Mesendoderm (in vitro differentiated cells): Measurements from ENCODE around the gene C2CD2L.

Source experiments
- DNase-seq: peaks from one replicate; pipeline ENCODE4 v3.0.0; 2013
- H2AK5ac ChIP-seq: 2 replicates; pipeline ENCODE4 v1.6.1; 2013; ENCODE audit warnings: low read length, inconsistent platforms
- H2BK120ac ChIP-seq: 2 replicates; pipeline ENCODE4 v1.6.1; 2013; ENCODE audit warnings: low read depth, mild to moderate bottlenecking, low read length, moderate library complexity, mixed read lengths
- H2BK15ac ChIP-seq: replicated peaks from 2 replicates; pipeline ENCODE4 v1.6.1; 2013; ENCODE audit warnings: low read depth, mild to moderate bottlenecking, moderate library complexity
- H2BK5ac ChIP-seq: 2 replicates; pipeline ENCODE4 v1.6.1; 2013; ENCODE audit warnings: low read length, inconsistent platforms
- H3K18ac ChIP-seq: 2 replicates; pipeline ENCODE4 v1.6.1; 2013; ENCODE audit warnings: mild to moderate bottlenecking, low read length, mixed read lengths
- H3K23ac ChIP-seq: one replicate; pipeline ENCODE4 v1.6.1; 2013; ENCODE audit warnings: low read length
- H3K27ac ChIP-seq: 2 replicates; pipeline ENCODE4 v1.5.1; 2013; ENCODE audit warnings: low read depth, mild to moderate bottlenecking, inconsistent platforms, low read length, moderate library complexity
- H3K27me3 ChIP-seq: 2 replicates; pipeline ENCODE4 v1.6.1; 2013; ENCODE audit warnings: low read length, control low read depth, mild to moderate bottlenecking, inconsistent platforms; ENCODE audit not compliant: insufficient read depth, poor library complexity
- H3K36me3 ChIP-seq: 2 replicates; pipeline ENCODE4 v1.6.1; 2013; ENCODE audit warnings: low read length, inconsistent platforms; ENCODE audit not compliant: control insufficient read depth, insufficient read depth
- H3K4ac ChIP-seq: one replicate; pipeline ENCODE4 v1.6.1; 2013; ENCODE audit warnings: low read depth, mild to moderate bottlenecking, low read length, moderate library complexity
- H3K4me1 ChIP-seq: 2 replicates; pipeline ENCODE4 v1.6.1; 2013; ENCODE audit warnings: low read depth, low read length, inconsistent platforms; ENCODE audit not compliant: control insufficient read depth
- H3K4me2 ChIP-seq: 2 replicates; pipeline ENCODE4 v1.6.1; 2013; ENCODE audit warnings: low read length
- H3K4me3 ChIP-seq: 2 replicates; pipeline ENCODE4 v1.5.1; 2013; ENCODE audit warnings: mild to moderate bottlenecking, low read length
- H3K56ac ChIP-seq: one replicate; pipeline ENCODE4 v1.6.1; 2013; ENCODE audit warnings: low read length
- H3K79me1 ChIP-seq: 2 replicates; pipeline ENCODE4 v1.6.1; 2013; ENCODE audit warnings: low read length, inconsistent platforms
- H3K79me2 ChIP-seq: 2 replicates; pipeline ENCODE4 v1.6.1; 2013; ENCODE audit warnings: mild to moderate bottlenecking, low read length; ENCODE audit not compliant: control insufficient read depth, insufficient read depth
- H3K9ac ChIP-seq: 2 replicates; pipeline ENCODE4 v1.6.1; 2013; ENCODE audit warnings: low read length, inconsistent platforms
- H4K5ac ChIP-seq: one replicate; pipeline ENCODE4 v1.6.1; 2013; ENCODE audit warnings: low read length
- H4K8ac ChIP-seq: one replicate; pipeline ENCODE4 v1.6.1; 2013; ENCODE audit warnings: low read depth, mild to moderate bottlenecking, control low read depth, low read length, moderate library complexity
- WGBS: extraction: QIAGEN DNeasy Blood & Tissue Kit; methylation state at CpG from one replicate; pipeline ENCODE4 v1.1.7; 2013; ENCODE audit warnings: low lambda C conversion rate, missing lambda C conversion rate; ENCODE audit not compliant: insufficient coverage; ENCODE audit errors: extremely low coverage; 5-methylcytosine and 5-hydroxymethylcytosine counted together

The C2CD2L gene

DNA sequence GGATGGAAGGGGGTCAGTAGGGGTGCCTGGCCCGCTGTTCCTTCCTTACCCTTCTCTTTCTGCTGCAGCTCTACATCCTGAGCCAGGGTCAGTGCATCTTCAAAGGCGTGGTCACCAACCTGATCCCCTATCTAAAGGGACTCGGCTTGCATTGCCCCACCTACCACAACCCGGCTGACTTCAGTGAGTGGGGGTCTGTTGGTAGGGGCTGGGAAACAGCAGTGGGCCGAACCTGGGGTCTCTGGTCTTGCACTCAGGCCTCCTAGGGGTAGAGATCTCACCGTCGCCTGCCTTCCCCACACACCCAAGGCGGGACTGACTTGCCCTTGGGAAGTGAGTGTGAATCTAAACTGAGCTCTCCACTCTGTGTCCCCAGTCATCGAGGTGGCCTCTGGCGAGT is 49.4 kb downstream of the C2CD2L start:
- no peak for DNase-seq

GRCh38 chr11:119157063-119157462 is 49.9 kb downstream of the C2CD2L start:
- H3K56ac ChIP-seq = no peak overlapping the region
- H3K79me1 ChIP-seq = no peaks in the 10 kb centered on the region
- H3K36me3 ChIP-seq = no peaks in the 10 kb centered on the region
- no peak overlapping the region for H3K27ac ChIP-seq
- no peak overlapping the region for H4K5ac ChIP-seq
- no peak overlapping the region for H3K4ac ChIP-seq
- H2BK5ac ChIP-seq = no peak overlapping the region
- no CpG with 5 or more reads among the region's 3 CpGs for WGBS
- no peak for DNase-seq
- H3K27me3 ChIP-seq = no peaks in the 10 kb centered on the region
- no peak overlapping the region for H2AK5ac ChIP-seq
- H3K18ac ChIP-seq = no peak overlapping the region
- H3K4me1 ChIP-seq = no peaks in the 10 kb centered on the region
- no peak overlapping the region for H3K4me2 ChIP-seq
- no peak overlapping the region for H3K9ac ChIP-seq
- no peak overlapping the region for H4K8ac ChIP-seq
- H3K4me3 ChIP-seq = no peak overlapping the region
- no peak overlapping the region for H2BK15ac ChIP-seq
- H3K79me2 ChIP-seq = no peaks in the 10 kb centered on the region
- H2BK120ac ChIP-seq = no peak overlapping the region
- H3K23ac ChIP-seq = no peak overlapping the region

More for the DNA sequence above, 49.4 kb downstream of the C2CD2L start:
- no peak overlapping the region for H3K18ac ChIP-seq
- no peak overlapping the region for H3K4me2 ChIP-seq
- no CpG with 5 or more reads among the region's 10 CpGs for WGBS
- H2BK15ac ChIP-seq = no peak overlapping the region
- no peak overlapping the region for H3K27ac ChIP-seq
- no peak overlapping the region for H3K4ac ChIP-seq
- H3K79me1 ChIP-seq = no peaks in the 10 kb centered on the region
- no peaks in the 10 kb centered on the region for H3K27me3 ChIP-seq
- H4K5ac ChIP-seq = no peak overlapping the region
- H3K4me3 ChIP-seq = no peak overlapping the region
- no peak overlapping the region for H3K56ac ChIP-seq
- H2AK5ac ChIP-seq = no peak overlapping the region
- no peaks in the 10 kb centered on the region for H3K36me3 ChIP-seq
- H3K79me2 ChIP-seq = no peaks in the 10 kb centered on the region
- H3K4me1 ChIP-seq = no peaks in the 10 kb centered on the region
- no peak overlapping the region for H3K23ac ChIP-seq
- no peak overlapping the region for H2BK5ac ChIP-seq
- H2BK120ac ChIP-seq = no peak overlapping the region
- no peak overlapping the region for H3K9ac ChIP-seq
- H4K8ac ChIP-seq = no peak overlapping the region

GRCh38 chr11:119158467-119158866 is 51.3 kb downstream of the C2CD2L start:
- Histone ChIP-seq H3K27me3 (no peaks in the 10 kb centered on the region), H3K18ac (no peak overlapping the region), H2BK120ac (no peak overlapping the region), H4K5ac (no peak overlapping the region), H3K27ac (no peak overlapping the region), H2BK5ac (no peak overlapping the region), H3K79me2 (no peaks in the 10 kb centered on the region), H3K4me1 (no peaks in the 10 kb centered on the region), H3K4ac (no peak overlapping the region), H3K23ac (no peak overlapping the region), H4K8ac (no peak overlapping the region), H2AK5ac (no peak overlapping the region), H3K9ac (no peak overlapping the region), H3K4me2 (no peak overlapping the region), H3K56ac (no peak overlapping the region), H3K79me1 (no peaks in the 10 kb centered on the region), H3K36me3 (no peaks in the 10 kb centered on the region), H2BK15ac (no peak overlapping the region), H3K4me3 (no peak overlapping the region)
- WGBS = no CpG with 5 or more reads among the region's 13 CpGs
- DNase-seq = no peak

- Histone ChIP-seq H4K8ac (no peak overlapping the region), H3K4me3 (no peak overlapping the region), H3K79me2 (no peaks in the 10 kb centered on the region), H3K4me2 (no peak overlapping the region), H3K4ac (no peak overlapping the region), H3K27me3 (no peaks in the 10 kb centered on the region), H3K4me1 (no peaks in the 10 kb centered on the region), H2BK5ac (no peak overlapping the region), H3K36me3 (no peaks in the 10 kb centered on the region), H2BK15ac (no peak overlapping the region), H3K56ac (no peak overlapping the region), H4K5ac (no peak overlapping the region), H2AK5ac (no peak overlapping the region), H3K79me1 (no peaks in the 10 kb centered on the region), H3K9ac (no peak overlapping the region), H3K27ac (no peak overlapping the region), H3K23ac (no peak overlapping the region), H3K18ac (no peak overlapping the region), H2BK120ac (no peak overlapping the region)
- WGBS = no CpG with 5 or more reads among the region's 9 CpGs
- no peak for DNase-seq
These were observed 53.0 kb downstream of the C2CD2L start for GRCh38 chr11:119160151-119160550.

GRCh38 chr11:119161871-119162270 is 54.7 kb downstream of the C2CD2L start:
- H4K8ac ChIP-seq = no peak overlapping the region
- WGBS = no CpG with 5 or more reads among the region's 8 CpGs

GRCh38 chr11:119166368-119167076 is 59.4 kb downstream of the C2CD2L start:
- Histone ChIP-seq H2AK5ac (no peak overlapping the region), H2BK5ac (no peak overlapping the region), H3K4me2 (no peak overlapping the region), H3K9ac (no peak overlapping the region), H3K79me1 (no peaks in the 10 kb centered on the region), H3K79me2 (no peaks in the 10 kb centered on the region), H3K27me3 (no peaks in the 10 kb centered on the region), H4K5ac (no peak overlapping the region), H3K4me1 (no peaks in the 10 kb centered on the region), H2BK120ac (no peak overlapping the region), H3K36me3 (no peaks in the 10 kb centered on the region), H3K18ac (no peak overlapping the region), H2BK15ac (no peak overlapping the region), H3K56ac (no peak overlapping the region), H4K8ac (no peak overlapping the region), H3K4me3 (no peak overlapping the region), H3K4ac (no peak overlapping the region), H3K27ac (no peak overlapping the region), H3K23ac (no peak overlapping the region)
- no CpG with 5 or more reads among the region's 8 CpGs for whole genome bisulfite sequencing
- no peak for DNase-seq

More at GRCh38 chr11:119161871-119162270, 54.7 kb downstream of the C2CD2L start:
- Histone ChIP-seq H3K4ac (no peak overlapping the region), H3K56ac (no peak overlapping the region), H4K5ac (no peak overlapping the region), H2BK120ac (no peak overlapping the region), H3K23ac (no peak overlapping the region), H3K18ac (no peak overlapping the region), H3K4me3 (no peak overlapping the region), H3K27ac (no peak overlapping the region), H3K36me3 (no peaks in the 10 kb centered on the region), H2BK15ac (no peak overlapping the region), H2AK5ac (no peak overlapping the region), H3K4me2 (no peak overlapping the region), H3K27me3 (no peaks in the 10 kb centered on the region), H3K79me2 (no peaks in the 10 kb centered on the region), H3K79me1 (no peaks in the 10 kb centered on the region), H3K4me1 (no peaks in the 10 kb centered on the region), H3K9ac (no peak overlapping the region), H2BK5ac (no peak overlapping the region)
- no peak for DNase-seq
